Body of pancreas (tissue), 4 donors: Measurements from ENCODE around the gene FBXO42.

ENCODE experiments used
- CTCF ChIP-seq, 7 experiments: fragments of 450-650 bp in 4 of 7; fragments of 200-600 bp in 3 of 7; sonication (generic) in 3 of 7; IDR thresholded peaks; one replicate each; pipeline ENCODE4 v1.5.1; 2016 to 2019; ENCODE audit warnings: antibody characterized with exemption in 7 of 7
- POLR2A ChIP-seq, 3 donors: fragments of 450-650 bp; IDR thresholded peaks; one replicate each; pipeline ENCODE4 v1.6.1; 2016; ENCODE audit warnings: antibody characterized with exemption in 3 of 3, mild to moderate bottlenecking in 2 of 3

- no peak for TF ChIP-seq CTCF (IDR thresholded peaks at IDR 0.05)
- TF ChIP-seq POLR2A (IDR thresholded peaks at IDR 0.05): no peak
These were observed 112.2 kb downstream of the FBXO42 start for GRCh38 chr1:16239972-16240491.
